ENCODE measurements around the gene ADAMTS2. TPM values are rescaled to one million over a fixed set of nuclear protein-coding genes. Genes with fewer than 3 reads are reported as not detected.

The ADAMTS2 gene
- total and polyA plus RNA-seq, 2 of the 8 experiments (the other 6 are each of a cell fraction or from before 2014, with no cell fraction given), result 6.6 to 7.3 TPM

GRCh38 chr5:179226696-179227095, 118.6 kb downstream of the ADAMTS2 start (continued):
- TF ChIP-seq, protein P1, sequence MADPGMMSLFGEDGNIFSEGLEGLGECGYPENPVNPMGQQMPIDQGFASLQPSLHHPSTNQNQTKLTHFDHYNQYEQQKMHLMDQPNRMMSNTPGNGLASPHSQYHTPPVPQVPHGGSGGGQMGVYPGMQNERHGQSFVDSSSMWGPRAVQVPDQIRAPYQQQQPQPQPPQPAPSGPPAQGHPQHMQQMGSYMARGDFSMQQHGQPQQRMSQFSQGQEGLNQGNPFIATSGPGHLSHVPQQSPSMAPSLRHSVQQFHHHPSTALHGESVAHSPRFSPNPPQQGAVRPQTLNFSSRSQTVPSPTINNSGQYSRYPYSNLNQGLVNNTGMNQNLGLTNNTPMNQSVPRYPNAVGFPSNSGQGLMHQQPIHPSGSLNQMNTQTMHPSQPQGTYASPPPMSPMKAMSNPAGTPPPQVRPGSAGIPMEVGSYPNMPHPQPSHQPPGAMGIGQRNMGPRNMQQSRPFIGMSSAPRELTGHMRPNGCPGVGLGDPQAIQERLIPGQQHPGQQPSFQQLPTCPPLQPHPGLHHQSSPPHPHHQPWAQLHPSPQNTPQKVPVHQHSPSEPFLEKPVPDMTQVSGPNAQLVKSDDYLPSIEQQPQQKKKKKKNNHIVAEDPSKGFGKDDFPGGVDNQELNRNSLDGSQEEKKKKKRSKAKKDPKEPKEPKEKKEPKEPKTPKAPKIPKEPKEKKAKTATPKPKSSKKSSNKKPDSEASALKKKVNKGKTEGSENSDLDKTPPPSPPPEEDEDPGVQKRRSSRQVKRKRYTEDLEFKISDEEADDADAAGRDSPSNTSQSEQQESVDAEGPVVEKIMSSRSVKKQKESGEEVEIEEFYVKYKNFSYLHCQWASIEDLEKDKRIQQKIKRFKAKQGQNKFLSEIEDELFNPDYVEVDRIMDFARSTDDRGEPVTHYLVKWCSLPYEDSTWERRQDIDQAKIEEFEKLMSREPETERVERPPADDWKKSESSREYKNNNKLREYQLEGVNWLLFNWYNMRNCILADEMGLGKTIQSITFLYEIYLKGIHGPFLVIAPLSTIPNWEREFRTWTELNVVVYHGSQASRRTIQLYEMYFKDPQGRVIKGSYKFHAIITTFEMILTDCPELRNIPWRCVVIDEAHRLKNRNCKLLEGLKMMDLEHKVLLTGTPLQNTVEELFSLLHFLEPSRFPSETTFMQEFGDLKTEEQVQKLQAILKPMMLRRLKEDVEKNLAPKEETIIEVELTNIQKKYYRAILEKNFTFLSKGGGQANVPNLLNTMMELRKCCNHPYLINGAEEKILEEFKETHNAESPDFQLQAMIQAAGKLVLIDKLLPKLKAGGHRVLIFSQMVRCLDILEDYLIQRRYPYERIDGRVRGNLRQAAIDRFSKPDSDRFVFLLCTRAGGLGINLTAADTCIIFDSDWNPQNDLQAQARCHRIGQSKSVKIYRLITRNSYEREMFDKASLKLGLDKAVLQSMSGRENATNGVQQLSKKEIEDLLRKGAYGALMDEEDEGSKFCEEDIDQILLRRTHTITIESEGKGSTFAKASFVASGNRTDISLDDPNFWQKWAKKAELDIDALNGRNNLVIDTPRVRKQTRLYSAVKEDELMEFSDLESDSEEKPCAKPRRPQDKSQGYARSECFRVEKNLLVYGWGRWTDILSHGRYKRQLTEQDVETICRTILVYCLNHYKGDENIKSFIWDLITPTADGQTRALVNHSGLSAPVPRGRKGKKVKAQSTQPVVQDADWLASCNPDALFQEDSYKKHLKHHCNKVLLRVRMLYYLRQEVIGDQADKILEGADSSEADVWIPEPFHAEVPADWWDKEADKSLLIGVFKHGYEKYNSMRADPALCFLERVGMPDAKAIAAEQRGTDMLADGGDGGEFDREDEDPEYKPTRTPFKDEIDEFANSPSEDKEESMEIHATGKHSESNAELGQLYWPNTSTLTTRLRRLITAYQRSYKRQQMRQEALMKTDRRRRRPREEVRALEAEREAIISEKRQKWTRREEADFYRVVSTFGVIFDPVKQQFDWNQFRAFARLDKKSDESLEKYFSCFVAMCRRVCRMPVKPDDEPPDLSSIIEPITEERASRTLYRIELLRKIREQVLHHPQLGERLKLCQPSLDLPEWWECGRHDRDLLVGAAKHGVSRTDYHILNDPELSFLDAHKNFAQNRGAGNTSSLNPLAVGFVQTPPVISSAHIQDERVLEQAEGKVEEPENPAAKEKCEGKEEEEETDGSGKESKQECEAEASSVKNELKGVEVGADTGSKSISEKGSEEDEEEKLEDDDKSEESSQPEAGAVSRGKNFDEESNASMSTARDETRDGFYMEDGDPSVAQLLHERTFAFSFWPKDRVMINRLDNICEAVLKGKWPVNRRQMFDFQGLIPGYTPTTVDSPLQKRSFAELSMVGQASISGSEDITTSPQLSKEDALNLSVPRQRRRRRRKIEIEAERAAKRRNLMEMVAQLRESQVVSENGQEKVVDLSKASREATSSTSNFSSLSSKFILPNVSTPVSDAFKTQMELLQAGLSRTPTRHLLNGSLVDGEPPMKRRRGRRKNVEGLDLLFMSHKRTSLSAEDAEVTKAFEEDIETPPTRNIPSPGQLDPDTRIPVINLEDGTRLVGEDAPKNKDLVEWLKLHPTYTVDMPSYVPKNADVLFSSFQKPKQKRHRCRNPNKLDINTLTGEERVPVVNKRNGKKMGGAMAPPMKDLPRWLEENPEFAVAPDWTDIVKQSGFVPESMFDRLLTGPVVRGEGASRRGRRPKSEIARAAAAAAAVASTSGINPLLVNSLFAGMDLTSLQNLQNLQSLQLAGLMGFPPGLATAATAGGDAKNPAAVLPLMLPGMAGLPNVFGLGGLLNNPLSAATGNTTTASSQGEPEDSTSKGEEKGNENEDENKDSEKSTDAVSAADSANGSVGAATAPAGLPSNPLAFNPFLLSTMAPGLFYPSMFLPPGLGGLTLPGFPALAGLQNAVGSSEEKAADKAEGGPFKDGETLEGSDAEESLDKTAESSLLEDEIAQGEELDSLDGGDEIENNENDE (IDR thresholded peaks at IDR 0.05; ENCODE audit: insufficient replicate concordance, low read length), result no peak
- no peak for TF ChIP-seq RNF2 (IDR thresholded peaks at IDR 0.05; ENCODE audit: borderline replicate concordance, low read depth, low read length, missing control alignments, poor library complexity, severe bottlenecking)
- no peak for TF ChIP-seq JUN (IDR thresholded peaks at IDR 0.05; ENCODE audit: low read depth, low read length)
- no peak for TF ChIP-seq SAP30 (IDR thresholded peaks at IDR 0.05; ENCODE audit: insufficient read depth, insufficient replicate concordance, low read length)
- TF ChIP-seq TAF1 (IDR thresholded peaks at IDR 0.05; ENCODE audit: low read depth, low read length), result no peak
- TF ChIP-seq PHF8 (conservative IDR thresholded peaks at IDR 0.05; ENCODE audit: low read depth, low read length), result no peak
- no peak for TF ChIP-seq RXRA (IDR thresholded peaks at IDR 0.05; ENCODE audit: insufficient read depth, low read depth, low read length)
